Measurements from ENCODE around the gene HSPA6.
"Not testable (repeated sequence)": the region's sequence is repeated elsewhere in the genome, so short reads cannot be mapped to it uniquely, and the experiment has no call there.

HSPA6 gene

DNA sequence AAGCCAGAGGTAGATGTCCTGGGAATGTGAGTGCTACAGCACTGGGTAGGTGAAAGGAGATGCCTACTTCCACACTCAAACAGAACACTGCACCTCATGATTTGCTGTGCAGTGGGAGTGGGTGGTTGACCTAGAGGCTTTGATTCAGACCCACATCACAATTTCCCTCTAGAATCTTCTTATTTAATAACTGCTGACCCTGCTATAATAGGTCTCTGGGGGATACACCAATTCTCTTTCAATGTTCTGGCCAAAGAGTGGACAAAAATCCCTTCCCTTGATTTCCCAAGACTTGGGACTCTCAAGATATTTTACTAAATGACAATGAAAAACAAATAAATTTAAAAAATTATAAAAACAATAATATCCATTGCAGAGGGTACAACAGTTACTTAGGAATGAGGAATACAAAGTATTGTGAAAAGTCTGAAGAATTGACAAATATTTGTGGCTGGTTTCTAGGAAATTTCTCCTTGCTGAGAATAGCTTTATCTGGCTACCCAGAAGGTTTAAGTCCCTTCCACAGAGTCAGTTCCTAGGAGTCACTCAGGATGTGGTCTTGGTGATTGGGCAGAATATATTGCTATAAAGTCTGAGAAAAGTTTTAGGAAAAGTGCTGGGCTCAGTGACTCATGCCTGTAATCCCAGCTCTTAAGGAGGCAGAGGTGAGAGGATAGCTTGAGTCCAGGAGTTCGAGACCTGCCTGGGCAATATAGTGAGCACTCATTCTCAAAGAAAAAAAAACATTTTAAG, 21.5 kb upstream of the HSPA6 start:
- DNase-seq (ENCODE audit: low read depth, low spot score), result no peak
- no peak overlapping the region for H3K27ac ChIP-seq

GRCh38 chr1:161503394-161503748, 21.0 kb upstream of the HSPA6 start:
- H3K27ac ChIP-seq, result no peak overlapping the region
- no peak for DNase-seq (ENCODE audit: low read depth, low spot score)

DNA sequence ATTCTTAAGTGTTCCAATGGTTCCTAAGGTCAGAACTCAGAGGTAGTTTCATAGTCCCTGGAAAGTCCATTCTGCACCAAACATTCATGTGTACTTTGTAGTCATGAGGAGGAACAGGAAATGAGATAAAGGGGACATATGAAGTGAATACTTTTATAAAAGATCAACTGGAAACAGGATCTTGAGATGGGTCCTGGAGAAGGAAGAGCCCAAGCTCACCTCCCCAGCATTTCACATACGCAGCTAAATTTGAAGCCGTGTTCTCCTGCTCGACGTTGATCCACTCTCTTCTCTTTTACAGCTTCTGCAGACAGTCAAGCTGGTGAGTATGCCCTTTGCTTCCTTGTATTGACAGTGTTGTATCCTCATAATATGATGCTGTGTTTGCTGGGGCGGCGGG, 18.7 kb upstream of the HSPA6 start:
- no peak overlapping the region for H3K27ac ChIP-seq
- DNase-seq (ENCODE audit: low read depth, low spot score), result no peak

DNA sequence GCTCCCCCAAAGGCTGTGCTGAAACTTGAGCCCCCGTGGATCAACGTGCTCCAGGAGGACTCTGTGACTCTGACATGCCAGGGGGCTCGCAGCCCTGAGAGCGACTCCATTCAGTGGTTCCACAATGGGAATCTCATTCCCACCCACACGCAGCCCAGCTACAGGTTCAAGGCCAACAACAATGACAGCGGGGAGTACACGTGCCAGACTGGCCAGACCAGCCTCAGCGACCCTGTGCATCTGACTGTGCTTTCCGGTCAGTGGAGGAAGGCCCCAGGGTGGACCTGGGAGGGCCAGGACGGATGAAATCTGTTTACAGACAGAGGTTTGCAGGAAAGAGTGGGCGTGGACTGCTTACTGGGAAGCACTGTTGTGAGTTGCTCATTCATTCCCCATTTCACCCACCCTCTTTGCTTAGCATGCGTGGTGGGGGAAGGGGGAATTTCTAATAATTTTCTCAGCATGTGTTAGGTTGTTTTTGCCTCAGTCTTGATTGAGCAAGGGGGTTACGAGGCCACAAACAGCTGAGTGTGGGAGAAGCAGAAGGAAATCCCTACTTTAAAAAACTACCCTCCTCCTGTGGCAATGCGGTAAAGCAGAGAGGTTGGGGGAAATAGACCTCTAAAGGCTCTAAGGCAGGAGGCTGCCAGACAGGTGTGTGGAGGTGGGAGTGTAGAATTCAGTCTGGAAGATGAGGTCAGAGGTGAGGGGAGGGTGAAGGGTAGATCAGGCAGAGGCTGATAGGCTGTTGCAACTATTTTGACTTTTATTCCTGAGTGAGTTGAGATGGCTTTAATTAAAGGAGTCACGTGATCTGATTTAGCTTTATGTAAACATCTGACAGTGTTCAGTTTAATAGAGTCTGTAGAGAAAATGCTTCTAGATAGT, 17.8 kb upstream of the HSPA6 start:
- no peak for DNase-seq (ENCODE audit: low read depth, low spot score)

GRCh38 chr1:161510477-161510876, 13.9 kb upstream of the HSPA6 start:
- no peak for DNase-seq (ENCODE audit: low read depth, low spot score)
- no peak overlapping the region for H3K27ac ChIP-seq

More for the DNA sequence above, 17.8 kb upstream of the HSPA6 start:
- no peak overlapping the region for H3K27ac ChIP-seq

GRCh38 chr1:161511018-161511755, 13.2 kb upstream of the HSPA6 start:
- no peak overlapping the region for H3K27ac ChIP-seq
- DNase-seq (ENCODE audit: low read depth, low spot score), result no peak

- DNase-seq (ENCODE audit: low read depth, low spot score), result no peak
- no peak overlapping the region for H3K27ac ChIP-seq
Observed at GRCh38 chr1:161511756-161512060, 12.6 kb upstream of the HSPA6 start.

- H3K27ac ChIP-seq, result not testable (repeated sequence)
Observed at GRCh38 chr1:161512636-161513447, 11.5 kb upstream of the HSPA6 start.

GRCh38 chr1:161513448-161513780, 10.9 kb upstream of the HSPA6 start:
- H3K27ac ChIP-seq; DNase-seq (ENCODE audit: low read depth, low spot score): not testable (repeated sequence)

More at GRCh38 chr1:161512636-161513447, 11.5 kb upstream of the HSPA6 start:
- DNase-seq (ENCODE audit: low read depth, low spot score), result not testable (repeated sequence)

- DNase-seq (ENCODE audit: low read depth, low spot score); H3K27ac ChIP-seq: not testable (repeated sequence)
Observed at GRCh38 chr1:161513953-161514352, 10.4 kb upstream of the HSPA6 start.

DNA sequence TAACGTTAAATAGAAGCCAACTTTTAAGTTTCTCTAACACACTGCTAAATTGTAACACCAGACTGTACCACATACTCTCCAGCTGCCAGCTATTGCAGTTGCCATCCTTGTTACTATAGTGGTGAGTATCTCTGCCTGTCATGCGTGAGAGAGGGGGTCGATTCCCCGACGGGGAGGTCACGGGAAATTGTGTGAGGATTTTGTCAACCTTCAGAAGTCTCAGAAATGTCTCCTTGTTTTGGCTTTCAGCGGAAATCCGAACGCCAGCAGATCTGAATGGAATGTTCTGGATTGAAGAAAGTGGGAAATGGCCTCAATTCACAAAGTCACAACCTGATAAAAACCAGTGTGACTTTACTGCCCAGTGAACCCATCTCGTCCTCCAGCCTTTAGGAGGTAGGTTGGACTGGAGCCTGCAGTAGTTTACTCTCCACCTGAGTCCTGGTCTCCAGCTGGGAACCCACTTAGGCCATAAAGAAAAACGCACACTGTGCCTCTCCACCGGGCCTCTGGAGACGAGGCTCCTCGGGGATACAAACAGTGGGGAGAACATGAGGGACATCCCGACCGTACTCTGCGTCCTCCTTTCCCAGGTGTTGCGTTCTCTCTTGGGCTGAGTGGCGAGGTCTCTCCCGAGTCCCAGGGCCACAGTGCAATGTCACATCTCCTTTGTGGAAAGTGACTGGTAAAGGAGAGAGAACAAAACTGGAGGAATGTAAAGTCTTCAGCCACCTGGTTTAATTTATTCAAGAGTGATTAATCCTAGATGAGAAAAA, 1.1 kb upstream of the HSPA6 start:
- DNase-seq (ENCODE audit: low read depth, low spot score); H3K27ac ChIP-seq: not testable (repeated sequence)

DNA sequence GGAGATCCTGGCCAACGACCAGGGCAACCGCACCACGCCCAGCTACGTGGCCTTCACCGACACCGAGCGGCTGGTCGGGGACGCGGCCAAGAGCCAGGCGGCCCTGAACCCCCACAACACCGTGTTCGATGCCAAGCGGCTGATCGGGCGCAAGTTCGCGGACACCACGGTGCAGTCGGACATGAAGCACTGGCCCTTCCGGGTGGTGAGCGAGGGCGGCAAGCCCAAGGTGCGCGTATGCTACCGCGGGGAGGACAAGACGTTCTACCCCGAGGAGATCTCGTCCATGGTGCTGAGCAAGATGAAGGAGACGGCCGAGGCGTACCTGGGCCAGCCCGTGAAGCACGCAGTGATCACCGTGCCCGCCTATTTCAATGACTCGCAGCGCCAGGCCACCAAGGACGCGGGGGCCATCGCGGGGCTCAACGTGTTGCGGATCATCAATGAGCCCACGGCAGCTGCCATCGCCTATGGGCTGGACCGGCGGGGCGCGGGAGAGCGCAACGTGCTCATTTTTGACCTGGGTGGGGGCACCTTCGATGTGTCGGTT, 477 bp downstream of the HSPA6 start:
- H3K27ac ChIP-seq, result peak overlapping the region; percentile 86
- not testable (repeated sequence) for DNase-seq (ENCODE audit: low read depth, low spot score)

GRCh38 chr1:161525321-161525720, 981 bp downstream of the HSPA6 start:
- DNase-seq (ENCODE audit: low read depth, low spot score); H3K27ac ChIP-seq: not testable (repeated sequence)

DNA sequence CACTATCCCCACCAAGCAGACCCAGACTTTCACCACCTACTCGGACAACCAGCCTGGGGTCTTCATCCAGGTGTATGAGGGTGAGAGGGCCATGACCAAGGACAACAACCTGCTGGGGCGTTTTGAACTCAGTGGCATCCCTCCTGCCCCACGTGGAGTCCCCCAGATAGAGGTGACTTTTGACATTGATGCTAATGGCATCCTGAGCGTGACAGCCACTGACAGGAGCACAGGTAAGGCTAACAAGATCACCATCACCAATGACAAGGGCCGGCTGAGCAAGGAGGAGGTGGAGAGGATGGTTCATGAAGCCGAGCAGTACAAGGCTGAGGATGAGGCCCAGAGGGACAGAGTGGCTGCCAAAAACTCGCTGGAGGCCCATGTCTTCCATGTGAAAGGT, 1.6 kb downstream of the HSPA6 start:
- DNase-seq (ENCODE audit: low read depth, low spot score), result not testable (repeated sequence)

DNA sequence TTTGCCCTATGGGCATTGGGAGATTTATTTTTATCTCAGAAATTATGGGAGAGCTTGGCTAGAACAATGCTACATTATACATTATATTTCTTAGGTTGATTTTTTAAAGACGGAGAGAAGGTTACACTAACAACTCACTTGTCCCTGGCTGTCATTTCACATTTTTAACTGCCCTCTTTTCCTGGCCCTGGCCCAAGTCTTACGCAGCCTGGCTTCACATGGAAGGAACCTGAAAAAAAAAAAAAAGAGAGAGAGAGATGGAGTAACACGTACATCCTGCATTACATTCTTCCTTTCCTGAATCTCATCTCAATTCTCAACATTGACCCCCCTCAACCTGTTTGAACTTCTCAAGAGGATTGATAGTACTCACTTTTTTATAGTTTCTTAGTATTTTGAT, 4.2 kb downstream of the HSPA6 start:
- DNase-seq (ENCODE audit: low read depth, low spot score); H3K27ac ChIP-seq: not testable (repeated sequence)

More for the DNA sequence above, 1.6 kb downstream of the HSPA6 start:
- not testable (repeated sequence) for H3K27ac ChIP-seq

- not testable (repeated sequence) for DNase-seq (ENCODE audit: low read depth, low spot score); H3K27ac ChIP-seq
Observed at GRCh38 chr1:161529463-161530104, 5.2 kb downstream of the HSPA6 start.

GRCh38 chr1:161530158-161530557, 5.8 kb downstream of the HSPA6 start:
- H3K27ac ChIP-seq, result peak overlapping the region; percentile 43
- DNase-seq (ENCODE audit: low read depth, low spot score), result not testable (repeated sequence)
